GM21381 (cell line): Measurements from ENCODE around the gene PLEKHA6.

ENCODE experiments used
- ATAC-seq: cut with Tn5 transposase; IDR thresholded peaks from one replicate; pipeline ENCODE4 v1.9.1; 2021; ENCODE audit warnings: mild to moderate bottlenecking, moderate library complexity; ENCODE audit not compliant: unreplicated experiment

PLEKHA6 gene

GRCh38 chr1:204359474-204360255 is at the start of gene PLEKHA6:
Gene PLEKHA6 (minus strand): TSS chr1:204359929. CDS start chr1:204273727, 86,202 bp downstream.
- ATAC-seq = no peak

GRCh38 chr1:204409123-204409522 is 49.4 kb upstream of the PLEKHA6 start:
- no peak for ATAC-seq

- no peak for ATAC-seq
Measured at GRCh38 chr1:204408602-204409001, 48.9 kb upstream of the PLEKHA6 start.

- ATAC-seq = no peak
Measured at GRCh38 chr1:204408074-204408507, 48.4 kb upstream of the PLEKHA6 start.

GRCh38 chr1:204407295-204407971 is 47.7 kb upstream of the PLEKHA6 start:
- ATAC-seq = no peak

- no peak for ATAC-seq
Measured at GRCh38 chr1:204406621-204407020, 46.9 kb upstream of the PLEKHA6 start.

GRCh38 chr1:204405988-204406387 is 46.3 kb upstream of the PLEKHA6 start:
- ATAC-seq = no peak

- no peak for ATAC-seq
Measured at GRCh38 chr1:204404629-204405028, 44.9 kb upstream of the PLEKHA6 start.

GRCh38 chr1:204402391-204402790 is 42.7 kb upstream of the PLEKHA6 start:
- no peak for ATAC-seq

- no peak for ATAC-seq
Measured at GRCh38 chr1:204401730-204402129, 42.0 kb upstream of the PLEKHA6 start.

GRCh38 chr1:204400882-204401510 is 41.3 kb upstream of the PLEKHA6 start:
- ATAC-seq = no peak

GRCh38 chr1:204398197-204399125 is 38.7 kb upstream of the PLEKHA6 start:
- peak; percentile 62 for ATAC-seq

GRCh38 chr1:204396015-204396583 is 36.4 kb upstream of the PLEKHA6 start:
- ATAC-seq = no peak

GRCh38 chr1:204391629-204392028 is 31.9 kb upstream of the PLEKHA6 start:
- no peak for ATAC-seq

GRCh38 chr1:204390751-204391466 is 31.2 kb upstream of the PLEKHA6 start:
- ATAC-seq = no peak

GRCh38 chr1:204385727-204386126 is 26.0 kb upstream of the PLEKHA6 start:
- ATAC-seq = no peak

- ATAC-seq = no peak
Measured at GRCh38 chr1:204384636-204385352, 25.1 kb upstream of the PLEKHA6 start.

- no peak for ATAC-seq
Measured at GRCh38 chr1:204383163-204383904, 23.6 kb upstream of the PLEKHA6 start.
